K562 (cell line): Measurements from ENCODE around the gene KIAA0319L. TPM values are rescaled to one million over a fixed set of nuclear protein-coding genes. Genes with fewer than 3 reads are reported as not detected.
A peak's percentile ranks its signal among the peaks of the same experiment; 100 is the strongest.

Experiments used
- ATAC-seq: fragments of 200-7000 bp; cut with Tn5 transposase; 3 replicates; pipeline ENCODE4 v1.9.1; 2020; ENCODE audit warnings: moderate library complexity
- BruUV-seq: library from RNA; stranded (reverse); fragments of 400-500 nt; replicated peaks from 2 replicates; lab custom pipeline; 2021; lab: Mats Ljungman, UMichigan
- CTCF ChIA-PET: fragments of 300-600 bp; formaldehyde crosslinking; extraction: SDS; loops from one replicate; lab custom pipeline; 2021; ENCODE audit warnings: low intra/inter-chr PET ratio; lab: Yijun Ruan, JAX
- POLR2A ChIA-PET: fragments of 300-600, 350-650 bp; sonication (Branson Sonifier 250); formaldehyde crosslinking; extraction: SDS; loops from one replicate; lab custom pipeline; 2021; ENCODE audit warnings: antibody characterized with exemption, inconsistent platforms; lab: Yijun Ruan, JAX
- DNase-seq, 4 experiments: peaks; one replicate each; pipeline versions ENCODE4 v3.0.0 to v3.0.0-alpha.2; 2011 to 2018; ENCODE audit warnings: low spot score in 3 of 4, mixed read lengths in 3 of 4; ENCODE audit errors: extremely low read depth in 1 of 4
- FAIRE-seq: peaks from 2 replicates; lab custom pipeline; 2011; peaks lifted over from hg19 to GRCh38; lab: Jason Lieb, UNC
- H2AFZ ChIP-seq: 2 replicates; pipeline ENCODE4 v1.6.0; 2011; ENCODE audit warnings: low read depth, low read length, control low read depth, inconsistent platforms
- H3K27ac ChIP-seq: fragments of 200-600 bp; 3 replicates; pipeline ENCODE4 v1.8.0; 2011; ENCODE audit warnings: low read depth, mild to moderate bottlenecking, control low read depth, inconsistent platforms, low read length, moderate library complexity, mixed read lengths; ENCODE audit errors: extremely low read depth
- H3K27me3 ChIP-seq, 2 experiments: fragments of 300-600 bp in 1 of 2; 2 replicates in 1 of 2; 3 replicates in 1 of 2; pipeline versions ENCODE4 v1.6.0 to v1.8.0; 2011; ENCODE audit warnings: inconsistent platforms in 2 of 2, low read length in 2 of 2, mild to moderate bottlenecking in 1 of 2, mixed read lengths in 1 of 2, moderate library complexity in 1 of 2; ENCODE audit not compliant: control insufficient read depth in 2 of 2, insufficient read depth in 2 of 2
- H3K36me3 ChIP-seq: fragments of 300-600 bp; 3 replicates; pipeline ENCODE4 v1.8.0; 2011; ENCODE audit warnings: mild to moderate bottlenecking, low read length, inconsistent platforms; ENCODE audit not compliant: control insufficient read depth, insufficient read depth
- H3K4me1 ChIP-seq, 2 experiments: fragments of 200-600 bp in 1 of 2; replicated peaks in 1 of 2; 2 replicates in 1 of 2; 3 replicates in 1 of 2; pipeline versions ENCODE4 v1.5.1 to v1.8.0; 2011; ENCODE audit warnings: inconsistent platforms in 2 of 2, low read length in 2 of 2, mild to moderate bottlenecking in 1 of 2, mixed read lengths in 1 of 2, moderate library complexity in 1 of 2; ENCODE audit not compliant: control insufficient read depth in 2 of 2, insufficient read depth in 2 of 2
- H3K4me2 ChIP-seq: 2 replicates; pipeline ENCODE4 v1.6.1; 2011; ENCODE audit warnings: low read length, control low read depth, inconsistent platforms, mixed read lengths; ENCODE audit not compliant: insufficient read depth
- H3K4me3 ChIP-seq: fragments of 200-600 bp; sonication (generic), shearing (Covaris generic); 2 replicates; pipeline ENCODE4 v1.5.1; 2016; ENCODE audit warnings: control low read depth, inconsistent platforms
- H3K79me2 ChIP-seq: fragments of 200-600 bp; 3 replicates; pipeline ENCODE4 v1.8.0; 2011; ENCODE audit warnings: low read length, inconsistent platforms; ENCODE audit not compliant: control insufficient read depth, insufficient read depth
- H3K9ac ChIP-seq, 2 experiments: 2 replicates each; pipeline versions ENCODE4 v1.6.0 to v1.6.1; 2011; ENCODE audit warnings: low read depth in 2 of 2, low read length in 2 of 2, control low read depth in 1 of 2, inconsistent platforms in 1 of 2, mild to moderate bottlenecking in 1 of 2, mixed read lengths in 1 of 2; ENCODE audit not compliant: insufficient read depth in 1 of 2
- H3K9me1 ChIP-seq: one replicate; pipeline ENCODE4 v1.6.0; 2011; ENCODE audit warnings: inconsistent platforms, mild to moderate bottlenecking, low read length, moderate library complexity; ENCODE audit not compliant: control insufficient read depth, insufficient read depth
- H3K9me3 ChIP-seq: replicated peaks from 2 replicates; pipeline ENCODE4 v1.5.1; 2011; ENCODE audit warnings: low read depth, low read length, inconsistent platforms; ENCODE audit not compliant: control insufficient read depth, insufficient read depth
- H4K20me1 ChIP-seq: replicated peaks from 2 replicates; pipeline ENCODE4 v1.6.1; 2011; ENCODE audit warnings: low read length, inconsistent platforms, mixed read lengths; ENCODE audit not compliant: control insufficient read depth, insufficient read depth
- JUND ChIP-seq, 2 experiments: IDR thresholded peaks; 2 replicates in 1 of 2; 3 replicates in 1 of 2; pipeline ENCODE4 v1.6.1; 2011; ENCODE audit warnings: borderline replicate concordance in 2 of 2, low read depth in 2 of 2, low read length in 2 of 2, improper control_type of control experiment in 1 of 2, missing biosample characterization in 1 of 2, missing genetic modification characterization in 1 of 2, missing genetic modification reagents in 1 of 2
- NELFE ChIP-seq: IDR thresholded peaks from 2 replicates; pipeline ENCODE4 v1.6.1; 2011; ENCODE audit warnings: mild to moderate bottlenecking; ENCODE audit not compliant: insufficient read depth, insufficient read length
- WGBS: fragments of 100-300 bp; shearing (Covaris generic); methylation state at CpG from one replicate; pipeline ENCODE4 v1.1.6; 2016; ENCODE audit warnings: low coverage, mixed read lengths; ENCODE audit not compliant: insufficient coverage; ENCODE audit errors: missing lambda C conversion rate; 5-methylcytosine and 5-hydroxymethylcytosine counted together
- in situ Hi-C: fragments of 300-500 bp; cut with MboI; formaldehyde crosslinking; loops from 4 replicates; pipeline ENCODE4 v1.15.0; 2018; ENCODE audit warnings: inconsistent platforms, mixed read lengths
- intact Hi-C: fragments of 100-400 bp; cut with micrococcal nuclease; formaldehyde crosslinking; loops from 2 replicates; pipeline ENCODE4 v1.14.2; 2022
- polyA plus RNA-seq, 8 experiments: library from polyadenylated mRNA; depleted of rRNA in 4 of 8; stranded (reverse) in 5 of 8; unstranded in 3 of 8; fragments of >200 nt; fragmentation: Nextera tagmentation in 2 of 8; fragmentation: Illumina TruSeq in 1 of 8; extraction: Ambion mirVana in 2 of 8; extraction: Trizol in 1 of 8; gene quantifications; 2 replicates each; pipeline versions ENCODE4 v1.2.1 to v1.2.3, GENCODE V29; 2011 to 2014; ENCODE audit warnings: inconsistent platforms in 1 of 8, missing spikeins in 1 of 8
- total RNA-seq, 7 experiments: library from RNA; depleted of rRNA in 6 of 7; stranded (reverse); fragments of >200 nt in 6 of 7; fragmentation: Illumina TruSeq in 2 of 7; extraction: Trizol in 2 of 7; gene quantifications; 2 replicates each; pipeline versions ENCODE4 v1.2.1 to v1.2.3, GENCODE V29; 2011 to 2021; ENCODE audit warnings: low replicate concordance in 1 of 7
- TF ChIP-seq, protein P1 (sequence below): fragments of 450-650 bp; IDR thresholded peaks from 2 replicates; pipeline ENCODE4 v1.6.1; 2017; ENCODE audit warnings: antibody characterized with exemption, mild to moderate bottlenecking
- TF ChIP-seq, protein P2 (sequence below): fragments of 250-450 bp; sonication (Bioruptor Pico); IDR thresholded peaks from 2 replicates; pipeline ENCODE4 v1.4.0; 2020; ENCODE audit warnings: mild to moderate bottlenecking, moderate library complexity
- TF ChIP-seq, protein P3 (sequence below): sonication (generic); formaldehyde crosslinking; IDR thresholded peaks from 2 replicates; pipeline ENCODE4 v1.8.1; 2023; ENCODE audit warnings: mild to moderate bottlenecking, missing genetic modification reagents

KIAA0319L gene
- total and polyA plus RNA-seq, 9 of the 15 experiments (the other 6 are each of a cell fraction or from before 2014, with no cell fraction given), result 2.4 to 51.7 (median 27.4) TPM

GRCh38 chr1:35577071-35577998 lies 20.1 kb upstream of the KIAA0319L start:
- no peak overlapping the region for H3K27ac ChIP-seq
- no peak for ATAC-seq
- BruUV-seq, result no TSS peak
- no peaks in the 10 kb centered on the region for H3K79me2 ChIP-seq
- no peaks in the 10 kb centered on the region for H3K36me3 ChIP-seq
- H3K4me2 ChIP-seq, result no peak overlapping the region
- H3K9me3 ChIP-seq, result no peaks in the 10 kb centered on the region
- H2AFZ ChIP-seq, result no peak overlapping the region
- no peaks in the 10 kb centered on the region for H4K20me1 ChIP-seq
- DNase-seq, result no peak
- intact Hi-C loops, result no loop called here
- TF ChIP-seq, protein P1, sequence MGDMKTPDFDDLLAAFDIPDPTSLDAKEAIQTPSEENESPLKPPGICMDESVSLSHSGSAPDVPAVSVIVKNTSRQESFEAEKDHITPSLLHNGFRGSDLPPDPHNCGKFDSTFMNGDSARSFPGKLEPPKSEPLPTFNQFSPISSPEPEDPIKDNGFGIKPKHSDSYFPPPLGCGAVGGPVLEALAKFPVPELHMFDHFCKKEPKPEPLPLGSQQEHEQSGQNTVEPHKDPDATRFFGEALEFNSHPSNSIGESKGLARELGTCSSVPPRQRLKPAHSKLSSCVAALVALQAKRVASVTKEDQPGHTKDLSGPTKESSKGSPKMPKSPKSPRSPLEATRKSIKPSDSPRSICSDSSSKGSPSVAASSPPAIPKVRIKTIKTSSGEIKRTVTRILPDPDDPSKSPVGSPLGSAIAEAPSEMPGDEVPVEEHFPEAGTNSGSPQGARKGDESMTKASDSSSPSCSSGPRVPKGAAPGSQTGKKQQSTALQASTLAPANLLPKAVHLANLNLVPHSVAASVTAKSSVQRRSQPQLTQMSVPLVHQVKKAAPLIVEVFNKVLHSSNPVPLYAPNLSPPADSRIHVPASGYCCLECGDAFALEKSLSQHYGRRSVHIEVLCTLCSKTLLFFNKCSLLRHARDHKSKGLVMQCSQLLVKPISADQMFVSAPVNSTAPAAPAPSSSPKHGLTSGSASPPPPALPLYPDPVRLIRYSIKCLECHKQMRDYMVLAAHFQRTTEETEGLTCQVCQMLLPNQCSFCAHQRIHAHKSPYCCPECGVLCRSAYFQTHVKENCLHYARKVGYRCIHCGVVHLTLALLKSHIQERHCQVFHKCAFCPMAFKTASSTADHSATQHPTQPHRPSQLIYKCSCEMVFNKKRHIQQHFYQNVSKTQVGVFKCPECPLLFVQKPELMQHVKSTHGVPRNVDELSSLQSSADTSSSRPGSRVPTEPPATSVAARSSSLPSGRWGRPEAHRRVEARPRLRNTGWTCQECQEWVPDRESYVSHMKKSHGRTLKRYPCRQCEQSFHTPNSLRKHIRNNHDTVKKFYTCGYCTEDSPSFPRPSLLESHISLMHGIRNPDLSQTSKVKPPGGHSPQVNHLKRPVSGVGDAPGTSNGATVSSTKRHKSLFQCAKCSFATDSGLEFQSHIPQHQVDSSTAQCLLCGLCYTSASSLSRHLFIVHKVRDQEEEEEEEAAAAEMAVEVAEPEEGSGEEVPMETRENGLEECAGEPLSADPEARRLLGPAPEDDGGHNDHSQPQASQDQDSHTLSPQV, result no peak
- TF ChIP-seq JUND (IDR thresholded peaks at IDR 0.05; ENCODE audit: borderline replicate concordance, low read depth, low read length) (no peak), JUND (tag; IDR thresholded peaks at IDR 0.05; ENCODE audit: borderline replicate concordance, low read depth, low read length) (no peak), NELFE (no peak)
- TF ChIP-seq, protein P2, sequence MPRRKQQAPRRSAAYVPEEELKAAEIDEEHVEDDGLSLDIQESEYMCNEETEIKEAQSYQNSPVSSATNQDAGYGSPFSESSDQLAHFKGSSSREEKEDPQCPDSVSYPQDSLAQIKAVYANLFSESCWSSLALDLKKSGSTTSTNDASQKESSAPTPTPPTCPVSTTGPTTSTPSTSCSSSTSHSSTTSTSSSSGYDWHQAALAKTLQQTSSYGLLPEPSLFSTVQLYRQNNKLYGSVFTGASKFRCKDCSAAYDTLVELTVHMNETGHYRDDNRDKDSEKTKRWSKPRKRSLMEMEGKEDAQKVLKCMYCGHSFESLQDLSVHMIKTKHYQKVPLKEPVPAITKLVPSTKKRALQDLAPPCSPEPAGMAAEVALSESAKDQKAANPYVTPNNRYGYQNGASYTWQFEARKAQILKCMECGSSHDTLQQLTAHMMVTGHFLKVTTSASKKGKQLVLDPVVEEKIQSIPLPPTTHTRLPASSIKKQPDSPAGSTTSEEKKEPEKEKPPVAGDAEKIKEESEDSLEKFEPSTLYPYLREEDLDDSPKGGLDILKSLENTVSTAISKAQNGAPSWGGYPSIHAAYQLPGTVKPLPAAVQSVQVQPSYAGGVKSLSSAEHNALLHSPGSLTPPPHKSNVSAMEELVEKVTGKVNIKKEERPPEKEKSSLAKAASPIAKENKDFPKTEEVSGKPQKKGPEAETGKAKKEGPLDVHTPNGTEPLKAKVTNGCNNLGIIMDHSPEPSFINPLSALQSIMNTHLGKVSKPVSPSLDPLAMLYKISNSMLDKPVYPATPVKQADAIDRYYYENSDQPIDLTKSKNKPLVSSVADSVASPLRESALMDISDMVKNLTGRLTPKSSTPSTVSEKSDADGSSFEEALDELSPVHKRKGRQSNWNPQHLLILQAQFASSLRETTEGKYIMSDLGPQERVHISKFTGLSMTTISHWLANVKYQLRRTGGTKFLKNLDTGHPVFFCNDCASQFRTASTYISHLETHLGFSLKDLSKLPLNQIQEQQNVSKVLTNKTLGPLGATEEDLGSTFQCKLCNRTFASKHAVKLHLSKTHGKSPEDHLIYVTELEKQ (CRISPR knock-in tag), result no peak
- TF ChIP-seq, protein P3, sequence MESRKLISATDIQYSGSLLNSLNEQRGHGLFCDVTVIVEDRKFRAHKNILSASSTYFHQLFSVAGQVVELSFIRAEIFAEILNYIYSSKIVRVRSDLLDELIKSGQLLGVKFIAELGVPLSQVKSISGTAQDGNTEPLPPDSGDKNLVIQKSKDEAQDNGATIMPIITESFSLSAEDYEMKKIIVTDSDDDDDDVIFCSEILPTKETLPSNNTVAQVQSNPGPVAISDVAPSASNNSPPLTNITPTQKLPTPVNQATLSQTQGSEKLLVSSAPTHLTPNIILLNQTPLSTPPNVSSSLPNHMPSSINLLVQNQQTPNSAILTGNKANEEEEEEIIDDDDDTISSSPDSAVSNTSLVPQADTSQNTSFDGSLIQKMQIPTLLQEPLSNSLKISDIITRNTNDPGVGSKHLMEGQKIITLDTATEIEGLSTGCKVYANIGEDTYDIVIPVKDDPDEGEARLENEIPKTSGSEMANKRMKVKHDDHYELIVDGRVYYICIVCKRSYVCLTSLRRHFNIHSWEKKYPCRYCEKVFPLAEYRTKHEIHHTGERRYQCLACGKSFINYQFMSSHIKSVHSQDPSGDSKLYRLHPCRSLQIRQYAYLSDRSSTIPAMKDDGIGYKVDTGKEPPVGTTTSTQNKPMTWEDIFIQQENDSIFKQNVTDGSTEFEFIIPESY (CRISPR knock-in tag), result peak; percentile 78
- no peaks in the 10 kb centered on the region for H3K9me1 ChIP-seq
- no peak overlapping the region; a peak in 1 of 4 replicates for H3K9ac ChIP-seq
- ChIA-PET CTCF (no interaction called here), POLR2A (interaction anchor here (0.7 to 1.2 kb wide), 3 partner anchors 8 to 130 kb away, joined by 3 to 5 read pairs (median 4); no protein-coding TSS in a partner anchor)
- H3K4me3 ChIP-seq, result no peak overlapping the region
- 88% methylated on average over 50 of the region's 70 CpGs for WGBS
- in situ Hi-C loops, result no loop called here
- H3K4me1 ChIP-seq, result peaks cover 9 to 40% of the 10 kb centered on the region in 2 experiments
- peaks cover 3 to 7% of the 10 kb centered on the region in 2 experiments; a peak in 2 of 5 replicates for H3K27me3 ChIP-seq
- no peak for FAIRE-seq
